ENCODE results near the gene ATG10. TPM values are rescaled to one million over a fixed set of nuclear protein-coding genes. Genes with fewer than 3 reads are reported as not detected.
A peak's percentile ranks its signal among the peaks of the same experiment; 100 is the strongest.
"Not testable (repeated sequence)": the region's sequence is repeated elsewhere in the genome, so short reads cannot be mapped to it uniquely, and the experiment has no call there.

ATG10 gene
- total and polyA plus RNA-seq, 4 donors, result 6.8 to 11.8 (median 9.3) TPM

DNA sequence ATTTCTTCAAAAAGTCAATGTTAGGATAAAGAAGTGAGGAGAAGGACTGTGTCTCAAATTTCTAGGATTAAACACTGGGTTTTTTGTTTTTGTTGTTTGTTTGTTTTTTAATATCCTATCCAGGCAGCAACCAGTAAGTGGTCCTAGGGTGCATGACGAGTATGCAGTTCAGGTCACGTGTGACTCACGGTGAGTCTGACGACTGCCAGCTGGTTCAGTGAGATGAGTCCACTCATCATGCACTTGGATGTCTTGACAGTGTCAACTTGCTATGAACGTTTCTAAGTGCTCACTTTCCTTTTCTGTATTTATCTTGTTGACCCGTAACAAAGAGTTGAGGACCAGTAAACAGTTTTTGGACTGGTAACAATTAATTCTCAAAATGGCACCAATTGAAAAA lies 32.7 kb downstream of the ATG10 start:
- no peaks in the 10 kb centered on the region for H3K27me3 ChIP-seq (ENCODE audit: control insufficient read depth, insufficient read depth, low read length)
- WGBS (ENCODE audit: insufficient coverage), result 94% methylated on average over 4 of the region's 6 CpGs
- H3K9me3 ChIP-seq (ENCODE audit: control insufficient read depth, insufficient read depth, low read length), result no peaks in the 10 kb centered on the region
- no peak for DNase-seq (ENCODE audit: low read depth in 4 of 6, low spot score in 6 of 6)
- no peak overlapping the region for H3K27ac ChIP-seq (ENCODE audit: low read depth, low read length)
- H3K4me3 ChIP-seq (ENCODE audit: low read depth, low read length), result no peak overlapping the region
- no peaks in the 10 kb centered on the region for H3K36me3 ChIP-seq (ENCODE audit: control insufficient read depth, insufficient read depth, low read length)
- no peaks in the 10 kb centered on the region for H3K4me1 ChIP-seq (ENCODE audit: control insufficient read depth, insufficient read depth, low read length)

DNA sequence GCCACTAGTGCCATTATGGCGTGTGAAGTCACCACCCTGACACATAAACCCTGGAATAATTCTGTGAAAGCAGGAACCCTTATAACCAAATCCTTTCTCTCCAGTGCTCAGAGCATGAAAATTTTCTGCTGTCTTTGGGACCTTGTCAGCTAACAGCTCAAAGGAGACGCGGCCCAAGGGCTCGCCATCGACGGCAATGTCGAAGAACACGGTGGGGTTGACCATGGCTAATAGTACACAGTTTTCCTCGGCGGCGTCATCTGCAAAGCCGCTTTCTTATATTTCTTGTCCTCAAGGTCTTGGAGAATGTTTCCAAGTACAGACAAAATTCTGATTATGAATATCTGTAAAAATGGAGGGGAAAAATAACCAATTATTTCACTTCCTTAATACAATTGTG lies 38.0 kb downstream of the ATG10 start:
- H3K27ac ChIP-seq (ENCODE audit: low read depth, low read length); H3K9me3 ChIP-seq (ENCODE audit: control insufficient read depth, insufficient read depth, low read length); H3K4me3 ChIP-seq (ENCODE audit: low read depth, low read length); H3K36me3 ChIP-seq (ENCODE audit: control insufficient read depth, insufficient read depth, low read length); DNase-seq (ENCODE audit: low read depth in 4 of 6, low spot score in 6 of 6); H3K4me1 ChIP-seq (ENCODE audit: control insufficient read depth, insufficient read depth, low read length); H3K27me3 ChIP-seq (ENCODE audit: control insufficient read depth, insufficient read depth, low read length): not testable (repeated sequence)
- 97% methylated on average over 8 of the region's 12 CpGs for WGBS (ENCODE audit: insufficient coverage)

DNA sequence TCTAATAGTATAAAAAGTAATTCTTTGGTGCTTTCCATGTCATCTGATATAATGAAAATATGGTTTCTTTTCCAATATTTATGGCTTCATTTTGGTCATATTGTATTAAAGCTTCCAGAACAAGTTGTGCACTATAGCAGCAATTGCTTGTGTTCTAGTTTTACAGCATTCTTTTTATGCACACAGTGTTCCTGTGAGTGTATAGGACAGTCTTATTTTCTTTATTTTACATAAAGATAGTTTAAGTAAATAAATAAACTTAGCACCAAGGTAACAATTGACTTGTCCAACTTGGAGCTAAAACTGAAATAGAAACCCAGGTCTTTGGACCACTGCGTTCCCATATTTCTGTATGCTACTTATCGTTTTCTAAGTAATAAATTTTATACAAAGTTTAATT lies 38.9 kb downstream of the ATG10 start:
- no peak for DNase-seq (ENCODE audit: low read depth in 4 of 6, low spot score in 6 of 6)
- H3K36me3 ChIP-seq (ENCODE audit: control insufficient read depth, insufficient read depth, low read length), result no peaks in the 10 kb centered on the region
- no peaks in the 10 kb centered on the region for H3K9me3 ChIP-seq (ENCODE audit: control insufficient read depth, insufficient read depth, low read length)
- no peak overlapping the region for H3K4me3 ChIP-seq (ENCODE audit: low read depth, low read length)
- H3K4me1 ChIP-seq (ENCODE audit: control insufficient read depth, insufficient read depth, low read length), result no peaks in the 10 kb centered on the region
- no peak overlapping the region for H3K27ac ChIP-seq (ENCODE audit: low read depth, low read length)
- no peaks in the 10 kb centered on the region for H3K27me3 ChIP-seq (ENCODE audit: control insufficient read depth, insufficient read depth, low read length)
- WGBS (ENCODE audit: insufficient coverage), result no CpG with 5 or more reads among the region's 2 CpGs

- no peaks in the 10 kb centered on the region for H3K4me1 ChIP-seq (ENCODE audit: control insufficient read depth, insufficient read depth, low read length)
- no peak overlapping the region for H3K27ac ChIP-seq (ENCODE audit: low read depth, low read length)
- H3K4me3 ChIP-seq (ENCODE audit: low read depth, low read length), result no peak overlapping the region
- no peaks in the 10 kb centered on the region for H3K9me3 ChIP-seq (ENCODE audit: control insufficient read depth, insufficient read depth, low read length)
- DNase-seq (ENCODE audit: low read depth in 4 of 6, low spot score in 6 of 6), result no peak
- H3K36me3 ChIP-seq (ENCODE audit: control insufficient read depth, insufficient read depth, low read length), result no peaks in the 10 kb centered on the region
- H3K27me3 ChIP-seq (ENCODE audit: control insufficient read depth, insufficient read depth, low read length), result no peaks in the 10 kb centered on the region
- no CpG with 5 or more reads among the region's 1 CpG for WGBS (ENCODE audit: insufficient coverage)
Measured at GRCh38 chr5:82011761-82012160, 39.9 kb downstream of the ATG10 start.

DNA sequence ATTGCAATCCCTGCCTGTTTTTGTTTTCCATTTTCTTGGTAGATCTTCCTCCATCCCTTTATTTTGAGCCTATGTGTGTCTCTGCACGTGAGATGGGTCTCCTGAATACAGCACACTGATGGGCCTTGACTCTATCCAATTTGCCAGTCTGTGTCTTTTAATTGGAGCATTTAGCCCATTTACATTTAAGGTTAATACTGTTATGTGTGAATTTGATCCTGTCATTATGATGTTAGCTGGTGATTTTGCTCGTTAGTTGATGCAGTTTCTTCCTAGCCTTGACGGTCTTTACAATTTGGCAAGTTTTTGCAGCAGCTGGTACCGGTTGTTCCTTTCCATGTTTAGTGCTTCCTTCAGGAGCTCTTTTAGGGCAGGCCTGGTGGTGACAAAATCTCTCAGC lies 42.8 kb downstream of the ATG10 start:
- H3K4me3 ChIP-seq (ENCODE audit: low read depth, low read length); H3K27ac ChIP-seq (ENCODE audit: low read depth, low read length); H3K27me3 ChIP-seq (ENCODE audit: control insufficient read depth, insufficient read depth, low read length); DNase-seq (ENCODE audit: low read depth in 4 of 6, low spot score in 6 of 6); H3K4me1 ChIP-seq (ENCODE audit: control insufficient read depth, insufficient read depth, low read length); H3K9me3 ChIP-seq (ENCODE audit: control insufficient read depth, insufficient read depth, low read length); H3K36me3 ChIP-seq (ENCODE audit: control insufficient read depth, insufficient read depth, low read length): not testable (repeated sequence)
- WGBS (ENCODE audit: insufficient coverage), result no CpG with 5 or more reads among the region's 4 CpGs

DNA sequence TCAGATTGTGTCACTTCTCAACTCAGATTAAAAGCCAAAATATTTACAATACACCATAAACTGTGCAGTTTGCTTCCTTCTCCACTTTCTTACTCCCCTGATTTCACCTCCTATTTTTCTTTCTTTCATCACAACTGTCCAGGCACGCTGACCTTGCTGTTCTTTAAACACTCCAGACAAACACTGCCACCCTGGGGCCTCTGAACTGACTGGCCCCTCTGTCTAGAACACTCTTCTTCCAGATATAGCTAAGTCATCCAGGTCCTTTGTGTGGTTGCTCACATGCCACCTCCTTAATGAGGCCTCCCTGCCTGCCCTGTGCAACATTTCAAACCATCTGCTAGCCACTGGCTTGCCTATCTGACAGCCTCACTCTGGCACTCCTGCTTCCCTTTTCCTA lies 46.6 kb downstream of the ATG10 start:
- H3K4me1 ChIP-seq (ENCODE audit: control insufficient read depth, insufficient read depth, low read length), result no peaks in the 10 kb centered on the region
- WGBS (ENCODE audit: insufficient coverage), result 18% methylated on average over 1 of the region's 1 CpG
- H3K27me3 ChIP-seq (ENCODE audit: control insufficient read depth, insufficient read depth, low read length), result no peaks in the 10 kb centered on the region
- no peak overlapping the region for H3K4me3 ChIP-seq (ENCODE audit: low read depth, low read length)
- DNase-seq (ENCODE audit: low read depth in 4 of 6, low spot score in 6 of 6), result peak in 1 of 6 donors; percentile 45
- H3K27ac ChIP-seq (ENCODE audit: low read depth, low read length), result no peak overlapping the region
- no peaks in the 10 kb centered on the region for H3K36me3 ChIP-seq (ENCODE audit: control insufficient read depth, insufficient read depth, low read length)
- no peaks in the 10 kb centered on the region for H3K9me3 ChIP-seq (ENCODE audit: control insufficient read depth, insufficient read depth, low read length)

DNA sequence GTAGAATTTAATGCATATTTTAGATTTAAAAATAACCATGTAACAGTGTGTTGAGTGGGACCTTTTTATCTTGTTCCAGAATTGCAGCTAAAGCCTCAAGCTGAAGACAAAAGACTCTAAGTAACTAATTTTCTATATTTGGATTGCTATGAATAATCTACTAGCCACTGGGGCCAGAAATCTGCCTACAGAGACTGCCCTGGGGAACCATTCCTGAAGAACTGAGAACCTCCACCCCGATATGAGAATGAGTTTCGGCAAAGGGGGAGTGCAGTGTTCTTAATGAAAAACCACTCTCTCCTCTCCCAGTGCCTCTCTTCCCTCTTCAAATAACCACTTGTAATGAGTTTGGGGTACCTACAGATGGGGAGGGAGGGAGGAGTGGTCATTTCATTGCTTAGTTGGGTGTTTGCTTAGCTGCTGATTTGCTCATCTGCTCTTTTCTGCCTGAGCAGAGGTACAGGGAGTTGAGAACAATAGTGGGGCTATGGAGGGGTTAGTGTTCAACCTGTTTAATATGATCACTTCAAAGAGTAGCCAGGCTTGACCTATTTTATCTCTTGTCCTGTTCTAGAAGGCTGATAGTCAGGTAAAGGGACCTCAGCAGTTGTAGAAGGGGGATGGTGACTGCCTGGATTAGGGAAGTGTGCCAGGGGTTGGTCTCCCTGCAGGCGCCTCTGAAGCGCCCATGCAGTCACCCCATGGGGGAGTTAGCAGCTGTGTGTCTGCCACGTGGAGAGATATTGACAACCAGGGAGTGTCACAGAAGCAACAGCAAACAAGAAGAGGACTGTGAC lies 47.7 kb downstream of the ATG10 start:
- Histone ChIP-seq H3K4me3 (ENCODE audit: low read depth, low read length) (no peak overlapping the region), H3K9me3 (ENCODE audit: control insufficient read depth, insufficient read depth, low read length) (no peaks in the 10 kb centered on the region), H3K36me3 (ENCODE audit: control insufficient read depth, insufficient read depth, low read length) (no peaks in the 10 kb centered on the region), H3K4me1 (ENCODE audit: control insufficient read depth, insufficient read depth, low read length) (no peaks in the 10 kb centered on the region), H3K27me3 (ENCODE audit: control insufficient read depth, insufficient read depth, low read length) (no peaks in the 10 kb centered on the region), H3K27ac (ENCODE audit: low read depth, low read length) (no peak overlapping the region)
- 39% methylated on average over 3 of the region's 5 CpGs for WGBS (ENCODE audit: insufficient coverage)
- peak in 2 of 6 donors; percentile 8 to 23 for DNase-seq (ENCODE audit: low read depth in 4 of 6, low spot score in 6 of 6)

- no peak overlapping the region for H3K4me3 ChIP-seq (ENCODE audit: low read depth, low read length)
- H3K4me1 ChIP-seq (ENCODE audit: control insufficient read depth, insufficient read depth, low read length), result no peaks in the 10 kb centered on the region
- H3K36me3 ChIP-seq (ENCODE audit: control insufficient read depth, insufficient read depth, low read length), result no peaks in the 10 kb centered on the region
- H3K27ac ChIP-seq (ENCODE audit: low read depth, low read length), result no peak overlapping the region
- no CpG with 5 or more reads among the region's 1 CpG for WGBS (ENCODE audit: insufficient coverage)
- DNase-seq (ENCODE audit: low read depth in 4 of 6, low spot score in 6 of 6), result no peak
- H3K9me3 ChIP-seq (ENCODE audit: control insufficient read depth, insufficient read depth, low read length), result no peaks in the 10 kb centered on the region
- no peaks in the 10 kb centered on the region for H3K27me3 ChIP-seq (ENCODE audit: control insufficient read depth, insufficient read depth, low read length)
Measured at GRCh38 chr5:82022499-82022898, 50.7 kb downstream of the ATG10 start.

DNA sequence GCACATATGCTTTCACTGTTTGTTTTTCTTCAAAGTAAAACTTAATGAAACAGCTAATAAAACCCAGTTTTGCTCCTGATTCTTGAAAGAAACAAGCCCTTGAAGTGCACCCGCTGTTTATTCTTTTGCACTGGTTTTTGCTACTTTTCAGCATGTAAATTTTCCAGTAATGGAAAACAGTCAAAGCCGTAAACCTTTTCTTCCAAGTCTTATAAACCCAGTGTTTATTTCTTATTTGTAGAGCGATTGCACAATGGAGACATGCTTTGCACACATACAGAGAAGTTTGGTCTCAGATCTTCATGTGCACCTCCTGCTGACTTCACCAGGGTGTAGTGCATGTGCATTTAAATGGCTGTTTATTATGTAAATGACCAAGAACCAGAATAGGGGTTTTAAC lies 51.8 kb downstream of the ATG10 start:
- peak in 2 of 6 donors; percentile 18 to 75 for DNase-seq (ENCODE audit: low read depth in 4 of 6, low spot score in 6 of 6)
- H3K4me3 ChIP-seq (ENCODE audit: low read depth, low read length), result no peak overlapping the region
- H3K27ac ChIP-seq (ENCODE audit: low read depth, low read length), result no peak overlapping the region
- no peaks in the 10 kb centered on the region for H3K27me3 ChIP-seq (ENCODE audit: control insufficient read depth, insufficient read depth, low read length)
- no peaks in the 10 kb centered on the region for H3K4me1 ChIP-seq (ENCODE audit: control insufficient read depth, insufficient read depth, low read length)
- 43% methylated on average over 1 of the region's 3 CpGs for WGBS (ENCODE audit: insufficient coverage)
- no peaks in the 10 kb centered on the region for H3K36me3 ChIP-seq (ENCODE audit: control insufficient read depth, insufficient read depth, low read length)
- no peaks in the 10 kb centered on the region for H3K9me3 ChIP-seq (ENCODE audit: control insufficient read depth, insufficient read depth, low read length)

Measured in spinal cord (tissue), 10 donors.